Measurements from ENCODE around the gene PIMREG. TPM values are rescaled to one million over a fixed set of nuclear protein-coding genes. Genes with fewer than 3 reads are reported as not detected.

PIMREG gene
- total RNA-seq, 4 donors from 2014 or later, result 0.21 to 2.8 (median 0.84) TPM

- DNase-seq (ENCODE audit: low spot score in 2 of 2), result peak in 1 of 2 donors; percentile 30
- H3K4me3 ChIP-seq (ENCODE audit: low read depth, poor library complexity, severe bottlenecking), result no peak overlapping the region
- no peak for TF ChIP-seq POLR2A (IDR thresholded peaks at IDR 0.05)
- no peak for TF ChIP-seq CTCF (IDR thresholded peaks at IDR 0.05)
- WGBS, 2 donors, result 26 to 43% methylated on average over 7 of the region's 7 CpGs
- intact Hi-C loops (cut with DNase I; ENCODE audit: low total_unique reads), result no loop called here
Observed at GRCh38 chr17:6474906-6475305, 30.7 kb downstream of the PIMREG start.

- WGBS, 2 donors, result 43 to 56% methylated on average over 4 of the region's 4 CpGs
- DNase-seq (ENCODE audit: low spot score in 2 of 2), result no peak
- intact Hi-C loops (cut with DNase I; ENCODE audit: low total_unique reads), result no loop called here
- no peak for TF ChIP-seq CTCF (IDR thresholded peaks at IDR 0.05)
- no peak for TF ChIP-seq POLR2A (IDR thresholded peaks at IDR 0.05)
- no peak overlapping the region for H3K4me3 ChIP-seq (ENCODE audit: low read depth, poor library complexity, severe bottlenecking)
Observed at GRCh38 chr17:6475411-6475810, 31.2 kb downstream of the PIMREG start.

- TF ChIP-seq POLR2A (IDR thresholded peaks at IDR 0.05) (no peak), CTCF (IDR thresholded peaks at IDR 0.05) (no peak)
- intact Hi-C loops (cut with DNase I; ENCODE audit: low total_unique reads), result no loop called here
- DNase-seq (ENCODE audit: low spot score in 2 of 2), result no peak
- no peak overlapping the region for H3K4me3 ChIP-seq (ENCODE audit: low read depth, poor library complexity, severe bottlenecking)
- 50 to 51% methylated on average over 8 of the region's 8 CpGs for whole genome bisulfite sequencing, 2 donors
Observed at GRCh38 chr17:6476076-6476809, 32.0 kb downstream of the PIMREG start.

- 80 to 84% methylated on average over 7 to 10 of the region's 10 CpGs for WGBS, 2 donors
- H3K4me3 ChIP-seq (ENCODE audit: low read depth, poor library complexity, severe bottlenecking), result no peak overlapping the region
- TF ChIP-seq CTCF (IDR thresholded peaks at IDR 0.05), result no peak
- no peak for TF ChIP-seq POLR2A (IDR thresholded peaks at IDR 0.05)
- intact Hi-C loops (cut with DNase I; ENCODE audit: low total_unique reads), result no loop called here
- no peak for DNase-seq (ENCODE audit: low spot score in 2 of 2)
Observed at GRCh38 chr17:6476810-6477179, 32.5 kb downstream of the PIMREG start.

GRCh38 chr17:6477831-6478383 is 33.7 kb downstream of the PIMREG start:
- intact Hi-C loops (cut with DNase I; ENCODE audit: low total_unique reads), result no loop called here
- no peak overlapping the region for H3K4me3 ChIP-seq (ENCODE audit: low read depth, poor library complexity, severe bottlenecking)
- TF ChIP-seq POLR2A (IDR thresholded peaks at IDR 0.05), result no peak
- TF ChIP-seq CTCF (IDR thresholded peaks at IDR 0.05), result no peak
- DNase-seq (ENCODE audit: low spot score in 2 of 2), result no peak
- WGBS, 2 donors, result 91 to 92% methylated on average over 12 to 14 of the region's 14 CpGs
